K562 (cell line): Measurements from ENCODE around the gene NECTIN4. TPM values are rescaled to one million over a fixed set of nuclear protein-coding genes. Genes with fewer than 3 reads are reported as not detected.

Experiments
- CSDE1 ChIP-seq, 2 experiments: fragments of 450-650 bp; IDR thresholded peaks; 2 replicates each; pipeline ENCODE4 v1.6.1; 2016; ENCODE audit warnings: mild to moderate bottlenecking in 1 of 2
- HMG20A ChIP-seq: fragments of 450-650 bp; formaldehyde crosslinking; conservative IDR thresholded peaks from 2 replicates; pipeline ENCODE4 v1.4.0; 2020; ENCODE audit warnings: mild to moderate bottlenecking, mixed read lengths
- ZNF561 ChIP-seq: fragments of 450-650 bp; formaldehyde crosslinking; conservative IDR thresholded peaks from 2 replicates; pipeline ENCODE4 v1.4.0; 2020; ENCODE audit warnings: mild to moderate bottlenecking, moderate library complexity
- polyA plus RNA-seq, 8 experiments: library from polyadenylated mRNA; depleted of rRNA in 4 of 8; stranded (reverse) in 5 of 8; unstranded in 3 of 8; fragments of >200 nt; fragmentation: Nextera tagmentation in 2 of 8; fragmentation: Illumina TruSeq in 1 of 8; extraction: Ambion mirVana in 2 of 8; extraction: Trizol in 1 of 8; gene quantifications; 2 replicates each; pipeline versions ENCODE4 v1.2.1 to v1.2.3, GENCODE V29; 2011 to 2014; ENCODE audit warnings: inconsistent platforms in 1 of 8, missing spikeins in 1 of 8
- total RNA-seq, 7 experiments: library from RNA; depleted of rRNA in 6 of 7; stranded (reverse); fragments of >200 nt in 6 of 7; fragmentation: Illumina TruSeq in 2 of 7; extraction: Trizol in 2 of 7; gene quantifications; 2 replicates each; pipeline versions ENCODE4 v1.2.1 to v1.2.3, GENCODE V29; 2011 to 2021; ENCODE audit warnings: low replicate concordance in 1 of 7
- TF ChIP-seq, protein P1 (sequence below): fragments of 450-650 bp; IDR thresholded peaks from 2 replicates; pipeline ENCODE4 v1.6.1; 2016; ENCODE audit warnings: mild to moderate bottlenecking, moderate library complexity

NECTIN4 gene
- total and polyA plus RNA-seq, 9 of the 15 experiments (the other 6 are each of a cell fraction or from before 2014, with no cell fraction given): 0.01 to 0.09 TPM; not detected in 7

DNA sequence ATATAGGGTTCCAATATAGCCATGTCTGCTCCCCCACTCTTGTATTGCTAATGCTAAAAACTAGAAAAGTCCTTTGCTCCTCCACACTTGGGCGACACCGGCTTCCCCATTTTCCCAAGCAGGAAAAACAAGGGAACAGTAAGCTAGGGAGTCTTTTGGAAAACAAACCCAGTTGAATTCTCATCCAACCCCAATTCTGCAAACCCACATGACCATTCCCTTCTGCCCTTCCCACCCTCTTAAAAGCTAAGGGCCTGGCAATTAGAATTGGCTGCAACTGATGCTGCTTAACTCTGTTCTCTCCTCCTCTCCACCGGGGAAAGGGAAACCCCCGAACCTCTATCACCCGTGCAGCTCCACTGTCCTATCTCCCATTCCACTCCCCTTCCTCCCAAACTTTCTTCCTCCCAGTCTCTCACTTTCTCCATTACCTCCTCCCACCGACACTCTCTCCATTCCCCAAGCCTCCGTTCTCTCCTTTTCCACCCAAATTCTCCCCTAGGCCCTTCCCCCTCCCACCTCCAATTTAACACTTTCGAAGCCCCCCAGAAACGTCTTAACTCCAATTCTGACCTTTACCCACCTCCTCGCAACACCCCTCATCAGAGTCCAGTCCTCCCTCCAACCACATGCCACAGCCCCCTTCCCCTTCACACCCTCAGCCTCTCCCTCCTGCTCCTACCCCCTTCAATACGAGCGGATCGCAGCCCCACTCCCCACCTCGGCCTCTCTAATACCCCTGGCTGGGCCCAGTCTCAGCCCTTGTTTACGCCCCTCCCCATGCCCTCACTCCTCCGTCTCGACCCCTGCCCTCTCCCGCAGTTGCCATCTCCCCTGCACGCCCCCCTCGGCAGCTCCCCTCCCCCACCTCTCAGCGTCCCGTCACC, 42.4 kb upstream of the NECTIN4 start (continued):
- TF ChIP-seq, protein P1, sequence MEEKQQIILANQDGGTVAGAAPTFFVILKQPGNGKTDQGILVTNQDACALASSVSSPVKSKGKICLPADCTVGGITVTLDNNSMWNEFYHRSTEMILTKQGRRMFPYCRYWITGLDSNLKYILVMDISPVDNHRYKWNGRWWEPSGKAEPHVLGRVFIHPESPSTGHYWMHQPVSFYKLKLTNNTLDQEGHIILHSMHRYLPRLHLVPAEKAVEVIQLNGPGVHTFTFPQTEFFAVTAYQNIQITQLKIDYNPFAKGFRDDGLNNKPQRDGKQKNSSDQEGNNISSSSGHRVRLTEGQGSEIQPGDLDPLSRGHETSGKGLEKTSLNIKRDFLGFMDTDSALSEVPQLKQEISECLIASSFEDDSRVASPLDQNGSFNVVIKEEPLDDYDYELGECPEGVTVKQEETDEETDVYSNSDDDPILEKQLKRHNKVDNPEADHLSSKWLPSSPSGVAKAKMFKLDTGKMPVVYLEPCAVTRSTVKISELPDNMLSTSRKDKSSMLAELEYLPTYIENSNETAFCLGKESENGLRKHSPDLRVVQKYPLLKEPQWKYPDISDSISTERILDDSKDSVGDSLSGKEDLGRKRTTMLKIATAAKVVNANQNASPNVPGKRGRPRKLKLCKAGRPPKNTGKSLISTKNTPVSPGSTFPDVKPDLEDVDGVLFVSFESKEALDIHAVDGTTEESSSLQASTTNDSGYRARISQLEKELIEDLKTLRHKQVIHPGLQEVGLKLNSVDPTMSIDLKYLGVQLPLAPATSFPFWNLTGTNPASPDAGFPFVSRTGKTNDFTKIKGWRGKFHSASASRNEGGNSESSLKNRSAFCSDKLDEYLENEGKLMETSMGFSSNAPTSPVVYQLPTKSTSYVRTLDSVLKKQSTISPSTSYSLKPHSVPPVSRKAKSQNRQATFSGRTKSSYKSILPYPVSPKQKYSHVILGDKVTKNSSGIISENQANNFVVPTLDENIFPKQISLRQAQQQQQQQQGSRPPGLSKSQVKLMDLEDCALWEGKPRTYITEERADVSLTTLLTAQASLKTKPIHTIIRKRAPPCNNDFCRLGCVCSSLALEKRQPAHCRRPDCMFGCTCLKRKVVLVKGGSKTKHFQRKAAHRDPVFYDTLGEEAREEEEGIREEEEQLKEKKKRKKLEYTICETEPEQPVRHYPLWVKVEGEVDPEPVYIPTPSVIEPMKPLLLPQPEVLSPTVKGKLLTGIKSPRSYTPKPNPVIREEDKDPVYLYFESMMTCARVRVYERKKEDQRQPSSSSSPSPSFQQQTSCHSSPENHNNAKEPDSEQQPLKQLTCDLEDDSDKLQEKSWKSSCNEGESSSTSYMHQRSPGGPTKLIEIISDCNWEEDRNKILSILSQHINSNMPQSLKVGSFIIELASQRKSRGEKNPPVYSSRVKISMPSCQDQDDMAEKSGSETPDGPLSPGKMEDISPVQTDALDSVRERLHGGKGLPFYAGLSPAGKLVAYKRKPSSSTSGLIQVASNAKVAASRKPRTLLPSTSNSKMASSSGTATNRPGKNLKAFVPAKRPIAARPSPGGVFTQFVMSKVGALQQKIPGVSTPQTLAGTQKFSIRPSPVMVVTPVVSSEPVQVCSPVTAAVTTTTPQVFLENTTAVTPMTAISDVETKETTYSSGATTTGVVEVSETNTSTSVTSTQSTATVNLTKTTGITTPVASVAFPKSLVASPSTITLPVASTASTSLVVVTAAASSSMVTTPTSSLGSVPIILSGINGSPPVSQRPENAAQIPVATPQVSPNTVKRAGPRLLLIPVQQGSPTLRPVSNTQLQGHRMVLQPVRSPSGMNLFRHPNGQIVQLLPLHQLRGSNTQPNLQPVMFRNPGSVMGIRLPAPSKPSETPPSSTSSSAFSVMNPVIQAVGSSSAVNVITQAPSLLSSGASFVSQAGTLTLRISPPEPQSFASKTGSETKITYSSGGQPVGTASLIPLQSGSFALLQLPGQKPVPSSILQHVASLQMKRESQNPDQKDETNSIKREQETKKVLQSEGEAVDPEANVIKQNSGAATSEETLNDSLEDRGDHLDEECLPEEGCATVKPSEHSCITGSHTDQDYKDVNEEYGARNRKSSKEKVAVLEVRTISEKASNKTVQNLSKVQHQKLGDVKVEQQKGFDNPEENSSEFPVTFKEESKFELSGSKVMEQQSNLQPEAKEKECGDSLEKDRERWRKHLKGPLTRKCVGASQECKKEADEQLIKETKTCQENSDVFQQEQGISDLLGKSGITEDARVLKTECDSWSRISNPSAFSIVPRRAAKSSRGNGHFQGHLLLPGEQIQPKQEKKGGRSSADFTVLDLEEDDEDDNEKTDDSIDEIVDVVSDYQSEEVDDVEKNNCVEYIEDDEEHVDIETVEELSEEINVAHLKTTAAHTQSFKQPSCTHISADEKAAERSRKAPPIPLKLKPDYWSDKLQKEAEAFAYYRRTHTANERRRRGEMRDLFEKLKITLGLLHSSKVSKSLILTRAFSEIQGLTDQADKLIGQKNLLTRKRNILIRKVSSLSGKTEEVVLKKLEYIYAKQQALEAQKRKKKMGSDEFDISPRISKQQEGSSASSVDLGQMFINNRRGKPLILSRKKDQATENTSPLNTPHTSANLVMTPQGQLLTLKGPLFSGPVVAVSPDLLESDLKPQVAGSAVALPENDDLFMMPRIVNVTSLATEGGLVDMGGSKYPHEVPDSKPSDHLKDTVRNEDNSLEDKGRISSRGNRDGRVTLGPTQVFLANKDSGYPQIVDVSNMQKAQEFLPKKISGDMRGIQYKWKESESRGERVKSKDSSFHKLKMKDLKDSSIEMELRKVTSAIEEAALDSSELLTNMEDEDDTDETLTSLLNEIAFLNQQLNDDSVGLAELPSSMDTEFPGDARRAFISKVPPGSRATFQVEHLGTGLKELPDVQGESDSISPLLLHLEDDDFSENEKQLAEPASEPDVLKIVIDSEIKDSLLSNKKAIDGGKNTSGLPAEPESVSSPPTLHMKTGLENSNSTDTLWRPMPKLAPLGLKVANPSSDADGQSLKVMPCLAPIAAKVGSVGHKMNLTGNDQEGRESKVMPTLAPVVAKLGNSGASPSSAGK: peak; percentile 66; the same call in 1 of the 2 replicates
- TF ChIP-seq HMG20A (CRISPR knock-in tag) (no peak), ZNF561 (CRISPR knock-in tag) (no peak), CSDE1 (IDR thresholded peaks at IDR 0.05) (0 out of 4 replicates have a peak, but pooled peaks of 1 of the 2 experiments have one; percentile 56)
